IPS-18c (cell line): ENCODE results near the gene OTULIN.

Experiments used
- H3K4me3 ChIP-seq: 2 replicates; pipeline ENCODE4 v1.7.0; 2013; ENCODE audit warnings: low read depth, mild to moderate bottlenecking, low read length, moderate library complexity; ENCODE audit not compliant: insufficient read depth
- H3K9me3 ChIP-seq: one replicate; pipeline ENCODE4 v1.6.1; 2013; ENCODE audit warnings: mild to moderate bottlenecking, low read length, moderate library complexity; ENCODE audit not compliant: control insufficient read depth, insufficient read depth

The OTULIN gene

DNA sequence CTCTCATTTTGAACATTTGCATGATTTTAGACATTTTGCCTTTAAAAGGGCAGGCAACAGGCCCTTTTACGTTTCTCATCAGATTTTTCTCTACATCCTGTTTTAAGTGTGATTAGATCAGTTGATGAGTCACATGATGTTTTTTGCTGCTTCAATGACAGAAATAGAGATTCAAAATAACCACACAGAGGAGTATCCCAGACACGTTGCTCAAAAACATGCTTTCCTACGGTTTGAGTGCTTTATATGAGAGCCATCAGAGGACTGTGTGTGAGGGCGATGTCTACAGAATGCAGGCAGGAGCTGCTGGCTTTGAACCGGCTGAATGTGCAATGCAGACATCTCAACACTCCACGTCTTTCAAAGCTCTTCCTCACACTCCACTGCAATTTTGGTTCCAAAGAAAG is 42.1 kb downstream of the OTULIN start:
- no peak overlapping the region for H3K4me3 ChIP-seq

GRCh38 chr5:14707811-14708390 is 43.4 kb downstream of the OTULIN start:
- Histone ChIP-seq H3K4me3 (no peak overlapping the region), H3K9me3 (no peaks in the 10 kb centered on the region)

More for the DNA sequence above, 42.1 kb downstream of the OTULIN start:
- no peaks in the 10 kb centered on the region for H3K9me3 ChIP-seq

- H3K4me3 ChIP-seq = no peak overlapping the region
Observed at GRCh38 chr5:14708551-14708950, 44.0 kb downstream of the OTULIN start.

GRCh38 chr5:14710313-14710994 is 45.9 kb downstream of the OTULIN start:
- H3K9me3 ChIP-seq = peaks cover 3% of the 10 kb centered on the region
- no peak overlapping the region for H3K4me3 ChIP-seq

More at GRCh38 chr5:14708551-14708950, 44.0 kb downstream of the OTULIN start:
- no peaks in the 10 kb centered on the region for H3K9me3 ChIP-seq

GRCh38 chr5:14712131-14712530 is 47.6 kb downstream of the OTULIN start:
- peaks cover 3% of the 10 kb centered on the region for H3K9me3 ChIP-seq
- H3K4me3 ChIP-seq = no peak overlapping the region

GRCh38 chr5:14712666-14713065 is 48.1 kb downstream of the OTULIN start:
- no peak overlapping the region for H3K4me3 ChIP-seq
- peaks cover 3% of the 10 kb centered on the region for H3K9me3 ChIP-seq

- H3K9me3 ChIP-seq = peaks cover 3% of the 10 kb centered on the region
- no peak overlapping the region for H3K4me3 ChIP-seq
Observed at GRCh38 chr5:14713476-14714390, 49.2 kb downstream of the OTULIN start.

- peaks cover 3% of the 10 kb centered on the region for H3K9me3 ChIP-seq
- H3K4me3 ChIP-seq = no peak overlapping the region
Observed at GRCh38 chr5:14714706-14715105, 50.2 kb downstream of the OTULIN start.

DNA sequence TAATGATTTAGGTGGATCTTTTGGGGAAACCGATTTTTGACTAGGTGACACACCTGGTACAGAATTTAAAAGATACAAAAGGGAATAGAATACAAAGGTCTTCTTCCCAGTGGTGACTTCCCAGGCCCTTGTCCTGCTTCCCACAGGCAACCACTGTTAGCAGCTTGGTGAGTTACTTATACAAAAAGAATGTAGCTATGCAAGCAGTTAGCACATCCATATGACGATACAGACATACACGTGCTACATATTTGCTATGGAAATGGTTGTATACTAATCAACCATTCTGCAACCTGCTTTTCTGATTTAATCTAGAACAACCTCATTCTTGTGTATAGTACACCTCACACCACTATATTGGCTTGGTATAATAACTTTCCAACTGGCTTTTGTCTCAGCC is 51.0 kb downstream of the OTULIN start:
- Histone ChIP-seq H3K9me3 (peaks cover 3% of the 10 kb centered on the region), H3K4me3 (no peak overlapping the region)

DNA sequence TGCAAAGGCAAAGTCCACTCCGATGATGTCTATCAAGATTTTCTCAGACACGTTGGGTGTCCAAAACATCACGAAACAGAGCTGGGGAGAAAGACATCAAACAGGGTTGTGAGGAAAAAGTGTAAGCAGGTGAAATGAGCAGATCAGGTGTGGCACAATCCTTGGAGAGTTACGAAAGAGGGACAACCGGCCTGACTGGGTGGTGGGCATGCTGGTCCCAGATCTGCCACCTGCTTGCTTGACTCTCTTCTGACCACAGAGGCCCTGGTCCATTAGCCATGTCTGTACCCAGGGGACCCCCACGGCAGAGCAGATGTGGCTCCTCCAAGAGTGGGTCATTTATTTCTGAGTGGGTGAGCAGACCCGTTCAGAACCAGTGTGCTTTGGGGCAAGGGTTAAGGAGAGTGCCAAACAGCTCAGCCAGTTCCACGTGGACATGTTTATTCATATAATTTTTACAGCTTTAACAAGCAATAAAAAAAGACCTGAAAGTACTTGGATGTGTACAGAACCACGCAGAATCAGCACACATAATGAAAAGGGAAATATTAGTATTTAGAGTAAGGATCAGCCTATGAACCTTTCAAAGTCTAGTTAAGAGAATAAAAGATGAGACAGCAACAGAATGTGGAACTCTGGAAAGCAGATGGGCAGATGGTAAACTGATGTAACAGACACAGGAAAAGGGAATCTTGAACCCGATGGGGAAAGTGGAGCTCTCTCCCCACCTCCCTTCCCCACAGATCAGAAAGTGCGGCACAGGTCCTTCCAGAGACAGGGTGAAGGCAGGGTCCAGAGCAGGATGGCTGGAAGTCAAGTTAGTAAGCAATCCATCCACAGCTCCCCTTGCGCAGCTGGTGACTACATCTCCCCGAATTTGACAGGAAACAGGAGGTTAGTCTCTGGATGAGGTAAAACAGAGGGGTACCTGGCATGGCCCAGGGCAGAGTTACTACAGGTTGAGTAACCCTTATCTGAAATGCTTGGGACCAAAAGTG is 52.5 kb downstream of the OTULIN start:
- no peak overlapping the region for H3K4me3 ChIP-seq

DNA sequence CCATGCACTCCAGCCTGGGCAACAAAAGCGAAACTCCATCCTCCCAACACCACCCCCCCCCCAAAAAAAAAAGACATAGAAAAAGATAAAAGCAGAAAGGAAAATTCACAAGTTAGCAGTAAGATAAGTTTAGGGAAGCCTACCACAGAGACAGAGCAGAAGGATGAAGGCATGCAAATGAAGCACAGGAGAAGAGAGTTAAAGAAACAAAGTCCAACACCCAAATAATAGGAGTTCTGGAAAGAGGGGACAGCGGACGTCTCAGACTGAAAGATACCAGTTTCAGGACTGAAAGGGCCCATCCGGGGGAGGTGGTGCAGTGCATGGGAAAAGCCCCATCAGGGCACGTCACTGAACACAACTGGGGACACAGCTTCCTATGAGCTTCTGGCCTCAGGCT is 54.3 kb downstream of the OTULIN start:
- peaks cover 3% of the 10 kb centered on the region for H3K9me3 ChIP-seq
- no peak overlapping the region for H3K4me3 ChIP-seq

More for the DNA sequence above, 52.5 kb downstream of the OTULIN start:
- peaks cover 3% of the 10 kb centered on the region for H3K9me3 ChIP-seq

DNA sequence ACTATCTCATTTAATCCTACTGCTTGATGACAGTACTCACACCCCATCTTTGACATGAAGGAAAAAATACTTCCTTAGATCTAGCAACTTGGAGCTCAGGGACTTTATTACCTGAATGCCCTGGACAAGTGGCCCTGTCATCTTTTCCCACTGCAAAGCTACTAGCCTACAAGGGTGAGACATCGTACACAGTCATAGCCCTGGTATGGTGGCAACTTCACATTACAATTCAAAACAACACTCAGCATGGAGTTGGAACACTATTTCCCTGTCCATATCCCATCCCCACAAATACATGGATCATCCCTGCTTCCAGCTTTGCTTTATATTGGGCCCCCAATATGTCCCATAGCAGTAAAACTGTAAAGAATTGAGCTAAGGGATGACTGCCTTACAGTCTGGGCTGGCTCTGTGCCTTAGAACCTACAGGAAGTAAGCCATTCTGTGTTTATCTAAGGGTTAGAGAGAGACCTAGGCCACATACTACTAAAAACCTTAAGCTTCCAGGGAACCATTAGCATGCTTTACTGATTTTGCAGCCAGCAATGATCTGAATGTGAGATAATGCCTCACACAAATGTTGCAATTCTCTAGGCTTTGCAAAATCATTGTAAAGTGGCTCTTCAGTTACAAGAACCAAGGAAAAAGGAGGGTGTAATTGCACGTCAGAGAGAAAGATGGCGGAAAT is 55.9 kb downstream of the OTULIN start:
- H3K4me3 ChIP-seq = no peak overlapping the region
- H3K9me3 ChIP-seq = no peaks in the 10 kb centered on the region

DNA sequence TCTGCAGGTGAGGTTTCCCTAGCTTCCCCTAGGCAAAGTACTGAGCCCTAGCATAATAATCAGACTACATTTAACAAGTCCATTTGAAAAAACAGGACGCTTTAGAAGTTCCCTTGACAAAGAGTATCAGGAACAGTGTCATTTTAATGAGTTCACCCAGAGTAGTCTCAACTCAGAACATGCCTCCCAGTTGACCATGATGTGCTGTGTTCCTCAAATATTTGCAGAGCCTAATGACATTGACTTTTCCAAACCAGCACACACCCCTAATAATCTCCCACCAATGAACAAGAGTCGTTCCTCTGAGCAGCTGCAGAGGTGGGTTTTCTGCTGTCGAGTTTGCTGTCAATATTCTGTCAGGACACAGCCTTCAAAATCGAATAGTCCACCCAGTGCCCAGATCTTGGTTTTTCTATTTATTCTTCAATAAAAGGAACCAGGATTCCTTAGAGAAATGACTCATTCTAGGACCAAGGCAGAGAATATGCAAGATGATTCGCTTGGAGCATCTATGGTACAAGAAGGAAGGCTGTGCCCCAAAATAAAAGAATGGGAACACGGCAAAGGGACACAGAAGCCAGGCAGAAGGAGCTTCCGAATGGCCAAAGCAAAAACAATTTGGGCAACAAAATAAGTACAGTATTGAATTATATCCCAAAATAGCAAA is 57.6 kb downstream of the OTULIN start:
- H3K9me3 ChIP-seq = no peaks in the 10 kb centered on the region
- no peak overlapping the region for H3K4me3 ChIP-seq

GRCh38 chr5:14722923-14723322 is 58.4 kb downstream of the OTULIN start:
- no peaks in the 10 kb centered on the region for H3K9me3 ChIP-seq
- no peak overlapping the region for H3K4me3 ChIP-seq

GRCh38 chr5:14723701-14724132 is 59.2 kb downstream of the OTULIN start:
- Histone ChIP-seq H3K9me3 (no peaks in the 10 kb centered on the region), H3K4me3 (no peak overlapping the region)

DNA sequence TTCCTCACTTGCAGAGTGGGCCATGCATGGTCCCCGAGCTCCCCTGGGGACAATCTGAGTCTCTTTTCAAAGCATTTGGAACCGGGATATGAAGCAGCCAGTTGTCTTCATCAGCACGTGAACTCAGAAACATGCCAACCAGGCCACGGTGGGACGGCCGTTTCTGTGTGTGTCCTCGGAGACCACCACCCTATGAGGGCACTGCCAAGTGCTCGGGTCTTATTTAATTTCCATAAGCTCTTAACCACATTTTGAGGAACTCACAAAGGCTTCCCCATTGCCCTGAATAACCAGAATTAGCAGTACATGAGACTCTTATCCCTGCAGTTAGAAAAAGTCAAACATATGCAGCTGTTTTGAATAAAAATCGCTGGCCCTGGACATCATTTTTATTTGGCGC is 60.1 kb downstream of the OTULIN start:
- H3K9me3 ChIP-seq = no peaks in the 10 kb centered on the region
- no peak overlapping the region for H3K4me3 ChIP-seq
